Kidney capillary endothelial cell (primary cell): Measurements from ENCODE around the gene TULP4.
"Not testable (repeated sequence)": the region's sequence is repeated elsewhere in the genome, so short reads cannot be mapped to it uniquely, and the experiment has no call there.

Experiments used
- DNase-seq: peaks from one replicate; pipeline ENCODE4 v3.0.0-alpha.2; 2018; ENCODE audit warnings: low spot score

Gene TULP4

GRCh38 chr6:158531970-158532369 lies 219.7 kb downstream of the TULP4 start:
- DNase-seq: no peak

- DNase-seq: peak; percentile 79
Observed at GRCh38 chr6:158536084-158536890, 224.0 kb downstream of the TULP4 start.

- no peak for DNase-seq
Observed at GRCh38 chr6:158536891-158537798, 224.9 kb downstream of the TULP4 start.

GRCh38 chr6:158538741-158539140 lies 226.5 kb downstream of the TULP4 start:
- DNase-seq: no peak

GRCh38 chr6:158539413-158539812 lies 227.1 kb downstream of the TULP4 start:
- no peak for DNase-seq

- no peak for DNase-seq
Observed at GRCh38 chr6:158539881-158540280, 227.6 kb downstream of the TULP4 start.

GRCh38 chr6:158543606-158544185 lies 231.4 kb downstream of the TULP4 start:
- no peak for DNase-seq

- no peak for DNase-seq
Observed at GRCh38 chr6:158544428-158544827, 232.2 kb downstream of the TULP4 start.

- no peak for DNase-seq
Observed at GRCh38 chr6:158545043-158545966, 233.0 kb downstream of the TULP4 start.

GRCh38 chr6:158548418-158549161 lies 236.3 kb downstream of the TULP4 start:
- no peak for DNase-seq

- no peak for DNase-seq
Observed at GRCh38 chr6:158552055-158552795, 240.0 kb downstream of the TULP4 start.

- DNase-seq: no peak
Observed at GRCh38 chr6:158552796-158553138, 240.5 kb downstream of the TULP4 start.

- no peak for DNase-seq
Observed at GRCh38 chr6:158554611-158555361, 242.5 kb downstream of the TULP4 start.

- DNase-seq: peak; percentile 68
Observed at GRCh38 chr6:158556113-158556512, 243.8 kb downstream of the TULP4 start.

- not testable (repeated sequence) for DNase-seq
Observed at GRCh38 chr6:158557110-158557509, 244.8 kb downstream of the TULP4 start.

- no peak for DNase-seq
Observed at GRCh38 chr6:158557927-158558326, 245.7 kb downstream of the TULP4 start.

- DNase-seq: no peak
Observed at GRCh38 chr6:158558415-158559306, 246.4 kb downstream of the TULP4 start.

GRCh38 chr6:158559338-158559894 lies 247.2 kb downstream of the TULP4 start:
- no peak for DNase-seq
